ENCODE data around the gene SYNPR. TPM values are rescaled to one million over a fixed set of nuclear protein-coding genes. Genes with fewer than 3 reads are reported as not detected.

SYNPR gene
- total RNA-seq, 2 experiments from 2014 or later = not detected

DNA sequence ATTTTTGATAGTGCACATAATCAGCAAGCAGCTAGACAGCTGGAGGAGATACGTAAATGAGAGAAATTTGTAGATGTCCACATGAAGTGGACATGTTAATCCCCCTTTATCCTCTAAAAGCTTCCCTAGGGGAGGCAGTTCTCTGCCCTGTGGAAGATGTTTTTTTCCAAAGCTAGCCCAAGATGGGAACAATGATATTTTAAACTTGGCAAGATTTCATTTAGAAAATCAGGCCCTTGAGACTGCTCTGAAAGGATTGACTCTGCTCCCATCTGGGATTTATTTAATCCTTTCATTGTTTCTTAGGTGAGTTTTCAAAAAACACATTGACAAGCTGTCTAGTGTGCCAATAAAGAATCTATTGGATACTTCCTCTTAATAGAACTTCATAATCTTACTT, 92.0 kb downstream of the SYNPR start:
- ChIA-PET POLR2A (no interaction called here), CTCF (no interaction called here)
- H3K36me3 Mint-ChIP-seq (ENCODE audit: low read depth) = no peaks in the 10 kb centered on the region
- no peak for ATAC-seq (ENCODE audit: poor library complexity)
- peaks cover 12% of the 10 kb centered on the region for H3K27me3 Mint-ChIP-seq
- H3K27ac Mint-ChIP-seq = no peak overlapping the region
- H3K4me3 ChIP-seq (ENCODE audit: low read length) = no peak overlapping the region
- intact Hi-C loops (cut with DNase I, micrococcal nuclease) = no loop called here
- H3K36me3 ChIP-seq (ENCODE audit: insufficient read depth, low read length) = no peaks in the 10 kb centered on the region
- TF ChIP-seq CTCF (IDR thresholded peaks at IDR 0.05) = no peak
- no peak for DNase-seq
- H3K9me3 Mint-ChIP-seq = no peaks in the 10 kb centered on the region
- no peaks in the 10 kb centered on the region for H3K4me1 Mint-ChIP-seq (ENCODE audit: low read depth)
- H3K9me3 ChIP-seq (ENCODE audit: control insufficient read depth in 1 of 2, insufficient read depth in 1 of 2, low read length in 2 of 2) = peaks cover 0 to 4% of the 10 kb centered on the region in 2 experiments
- H3K4me3 Mint-ChIP-seq = no peak overlapping the region
- no peaks in the 10 kb centered on the region for H3K27me3 ChIP-seq (ENCODE audit: control insufficient read depth in 1 of 2, insufficient read depth in 2 of 2, low read length in 2 of 2)
- H3K4me1 ChIP-seq (ENCODE audit: insufficient read depth, low read length) = no peaks in the 10 kb centered on the region
- no peak overlapping the region for H3K27ac ChIP-seq (ENCODE audit: low read depth in 1 of 2, low read length in 2 of 2)

- Histone ChIP-seq H3K4me1 (ENCODE audit: insufficient read depth, low read length) (no peaks in the 10 kb centered on the region), H3K4me3 (ENCODE audit: low read length) (no peak overlapping the region), H3K36me3 (ENCODE audit: insufficient read depth, low read length) (no peaks in the 10 kb centered on the region), H3K27me3 (ENCODE audit: control insufficient read depth in 1 of 2, insufficient read depth in 2 of 2, low read length in 2 of 2) (no peaks in the 10 kb centered on the region), H3K9me3 (ENCODE audit: control insufficient read depth in 1 of 2, insufficient read depth in 1 of 2, low read length in 2 of 2) (peaks cover 0 to 7% of the 10 kb centered on the region in 2 experiments), H3K27ac (ENCODE audit: low read depth in 1 of 2, low read length in 2 of 2) (no peak overlapping the region)
- Mint-ChIP-seq H3K27ac (no peak overlapping the region), H3K4me1 (ENCODE audit: low read depth) (no peaks in the 10 kb centered on the region), H3K36me3 (ENCODE audit: low read depth) (no peaks in the 10 kb centered on the region), H3K4me3 (no peak overlapping the region), H3K9me3 (no peaks in the 10 kb centered on the region), H3K27me3 (no peaks in the 10 kb centered on the region)
- intact Hi-C loops (cut with DNase I, micrococcal nuclease) = no loop called here
- DNase-seq (no peak), ATAC-seq (ENCODE audit: poor library complexity) (no peak)
- no peak for TF ChIP-seq CTCF (IDR thresholded peaks at IDR 0.05)
- CTCF ChIA-PET = no interaction called here
- POLR2A ChIA-PET = no interaction called here
Observed at GRCh38 chr3:63383040-63383439, 104.9 kb downstream of the SYNPR start.

- Histone ChIP-seq H3K4me1 (ENCODE audit: insufficient read depth, low read length) (no peaks in the 10 kb centered on the region), H3K36me3 (ENCODE audit: insufficient read depth, low read length) (no peaks in the 10 kb centered on the region), H3K27ac (ENCODE audit: low read depth in 1 of 2, low read length in 2 of 2) (no peak overlapping the region), H3K4me3 (ENCODE audit: low read length) (no peak overlapping the region), H3K9me3 (ENCODE audit: control insufficient read depth in 1 of 2, insufficient read depth in 1 of 2, low read length in 2 of 2) (peaks cover 0 to 7% of the 10 kb centered on the region in 2 experiments), H3K27me3 (ENCODE audit: control insufficient read depth in 1 of 2, insufficient read depth in 2 of 2, low read length in 2 of 2) (no peaks in the 10 kb centered on the region)
- ChIA-PET POLR2A (no interaction called here), CTCF (no interaction called here)
- TF ChIP-seq CTCF (IDR thresholded peaks at IDR 0.05) = no peak
- H3K27me3 Mint-ChIP-seq = no peaks in the 10 kb centered on the region
- H3K36me3 Mint-ChIP-seq (ENCODE audit: low read depth) = no peaks in the 10 kb centered on the region
- intact Hi-C loops (cut with DNase I, micrococcal nuclease) = no loop called here
- no peak overlapping the region for H3K4me3 Mint-ChIP-seq
- DNase-seq (no peak), ATAC-seq (ENCODE audit: poor library complexity) (no peak)
- no peak overlapping the region for H3K27ac Mint-ChIP-seq
- H3K9me3 Mint-ChIP-seq = no peaks in the 10 kb centered on the region
- no peaks in the 10 kb centered on the region for H3K4me1 Mint-ChIP-seq (ENCODE audit: low read depth)
Observed at GRCh38 chr3:63384382-63384781, 106.3 kb downstream of the SYNPR start.
